Esophagus squamous epithelium (tissue), 5 donors: Measurements from ENCODE around the gene CSNK2B. TPM values are rescaled to one million over a fixed set of nuclear protein-coding genes. Genes with fewer than 3 reads are reported as not detected.

ENCODE experiments used
- DNase-seq: peaks from one replicate; lab custom pipeline; 2025; lab: John Stamatoyannopoulos, UW
- H3K27ac ChIP-seq, 4 donors: fragments of 200-600 bp; sonication (generic); one replicate each; pipeline ENCODE4 v1.5.1; 2016 to 2019; ENCODE audit warnings: mild to moderate bottlenecking in 1 of 4
- H3K27me3 ChIP-seq, 4 donors: fragments of 200-600 bp; sonication (generic); 1 replicate in 3 of 4; 2 replicates in 1 of 4; pipeline versions ENCODE4 v1.5.1 to v1.6.0; 2017 to 2021; ENCODE audit warnings: antibody characterized with exemption in 1 of 4
- H3K36me3 ChIP-seq, 3 donors: fragments of 200-600 bp; sonication (generic); one replicate each; pipeline ENCODE4 v1.5.1; 2016 to 2019
- H3K4me1 ChIP-seq, 3 donors: fragments of 200-600 bp; sonication (generic); one replicate each; pipeline ENCODE4 v1.5.1; 2017 to 2019
- H3K4me3 ChIP-seq, 4 donors: fragments of 200-600 bp; sonication (generic); 1 replicate in 3 of 4; 2 replicates in 1 of 4; pipeline ENCODE4 v1.5.1; 2016 to 2019; ENCODE audit warnings: mild to moderate bottlenecking in 2 of 4, moderate library complexity in 1 of 4
- H3K9me3 ChIP-seq, 3 donors: fragments of 200-600 bp; sonication (generic); one replicate each; pipeline ENCODE4 v1.5.1; 2016 to 2019
- CTCF ChIP-seq, 6 experiments: fragments of 450-650 bp in 4 of 6; fragments of 200-600 bp in 2 of 6; sonication (generic) in 2 of 6; IDR thresholded peaks; one replicate each; pipeline ENCODE4 v1.5.1; 2016 to 2019; ENCODE audit warnings: antibody characterized with exemption in 6 of 6, mild to moderate bottlenecking in 4 of 6, moderate library complexity in 4 of 6
- POLR2A ChIP-seq, 4 donors: fragments of 450-650 bp; IDR thresholded peaks; one replicate each; pipeline ENCODE4 v1.6.1; 2017; ENCODE audit warnings: antibody characterized with exemption in 4 of 4, mild to moderate bottlenecking in 4 of 4, moderate library complexity in 3 of 4
- WGBS, 2 donors: methylation state at CpG; one replicate each; pipeline ENCODE4 v1.1.5; 2018; 5-methylcytosine and 5-hydroxymethylcytosine counted together
- intact Hi-C: fragments of 100-400 bp; cut with DNase I; formaldehyde crosslinking; loops from one replicate; pipeline ENCODE4 v1.15.0; 2022
- total RNA-seq, 4 donors: library from RNA; depleted of rRNA; stranded (reverse); fragments of >200 nt; gene quantifications; one replicate each; pipeline ENCODE4 v1.1.0, GENCODE V29; 2016
- donor health status: DM: yes; HTN: yes; CAD: no.

Gene CSNK2B
- total RNA-seq, 4 donors from 2014 or later: 155 to 204 (median 186) TPM

GRCh38 chr6:31689249-31690110, 23.6 kb downstream of the CSNK2B start:
- Histone ChIP-seq H3K9me3 (no peaks in the 10 kb centered on the region), H3K4me3 (no peak overlapping the region), H3K4me1 (no peaks in the 10 kb centered on the region), H3K36me3 (peaks cover 32 to 97% (median 61%) of the 10 kb centered on the region in 3 donors), H3K27me3 (no peaks in the 10 kb centered on the region), H3K27ac (no peak overlapping the region)
- 65 to 82% methylated on average over 9 of the region's 11 CpGs for WGBS, 2 donors
- no peak for DNase-seq
- no peak for TF ChIP-seq POLR2A (IDR thresholded peaks at IDR 0.05)
- peak in 1 of 6 experiments; percentile 32 for TF ChIP-seq CTCF (IDR thresholded peaks at IDR 0.05)
- intact Hi-C loops: loop anchor here (10.0 kb wide), 1 partner anchor 145 kb away; no protein-coding TSS in a partner anchor

- Histone ChIP-seq H3K4me3 (no peak overlapping the region), H3K36me3 (peaks cover 35 to 100% (median 68%) of the 10 kb centered on the region in 3 donors), H3K9me3 (no peaks in the 10 kb centered on the region), H3K27ac (no peak overlapping the region), H3K4me1 (no peaks in the 10 kb centered on the region), H3K27me3 (no peaks in the 10 kb centered on the region)
- WGBS, 2 donors: 60 to 64% methylated on average over 10 of the region's 10 CpGs
- no peak for TF ChIP-seq POLR2A (IDR thresholded peaks at IDR 0.05)
- TF ChIP-seq CTCF (IDR thresholded peaks at IDR 0.05): no peak
- no peak for DNase-seq
- intact Hi-C loops: no loop called here
Observed at GRCh38 chr6:31690231-31691077, 24.6 kb downstream of the CSNK2B start.

- H3K4me3 ChIP-seq: no peak overlapping the region
- no peaks in the 10 kb centered on the region for H3K9me3 ChIP-seq
- no peaks in the 10 kb centered on the region for H3K27me3 ChIP-seq
- H3K4me1 ChIP-seq: no peaks in the 10 kb centered on the region
- WGBS, 2 donors: 88 to 93% methylated on average over 6 of the region's 6 CpGs
- peaks cover 35 to 100% (median 69%) of the 10 kb centered on the region in 3 donors for H3K36me3 ChIP-seq
- intact Hi-C loops: no loop called here
- H3K27ac ChIP-seq: no peak overlapping the region
- TF ChIP-seq CTCF (IDR thresholded peaks at IDR 0.05): no peak
- no peak for TF ChIP-seq POLR2A (IDR thresholded peaks at IDR 0.05)
- no peak for DNase-seq
Observed at GRCh38 chr6:31691078-31691463, 25.2 kb downstream of the CSNK2B start.

GRCh38 chr6:31691564-31692108, 25.8 kb downstream of the CSNK2B start:
- intact Hi-C loops: no loop called here
- DNase-seq: no peak
- peaks cover 35 to 100% (median 74%) of the 10 kb centered on the region in 3 donors for H3K36me3 ChIP-seq
- no peak overlapping the region for H3K27ac ChIP-seq
- no peaks in the 10 kb centered on the region for H3K27me3 ChIP-seq
- no peaks in the 10 kb centered on the region for H3K4me1 ChIP-seq
- TF ChIP-seq CTCF (IDR thresholded peaks at IDR 0.05) (no peak), POLR2A (IDR thresholded peaks at IDR 0.05) (no peak)
- H3K9me3 ChIP-seq: no peaks in the 10 kb centered on the region
- 94 to 100% methylated on average over 1 to 3 of the region's 12 CpGs for WGBS, 2 donors
- H3K4me3 ChIP-seq: no peak overlapping the region
